Natural killer cell (primary cell): Measurements from ENCODE around the gene OSBPL6. TPM values are rescaled to one million over a fixed set of nuclear protein-coding genes. Genes with fewer than 3 reads are reported as not detected.

Source experiments
- ATAC-seq, 3 donors: fragments of 150-1000 bp in 2 of 3; fragments of 200-7000 bp in 1 of 3; cut with Tn5 transposase; 1 replicate in 1 of 3; 2 replicates in 2 of 3; pipeline ENCODE4 v1.10.0; 2021; ENCODE audit warnings: mild to moderate bottlenecking in 2 of 3, moderate library complexity in 2 of 3
- DNase-seq, 2 donors: peaks; one replicate each; pipeline versions ENCODE4 v3.0.0 to v3.0.0-alpha.2; 2013 to 2021; ENCODE audit warnings: mixed read lengths in 1 of 2
- H3K27ac ChIP-seq: one replicate; pipeline ENCODE4 v1.5.1; 2013; ENCODE audit warnings: mild to moderate bottlenecking, low read length
- H3K27me3 ChIP-seq: one replicate; pipeline ENCODE4 v1.6.1; 2013; ENCODE audit warnings: low read length; ENCODE audit not compliant: control insufficient read depth, insufficient read depth
- H3K36me3 ChIP-seq: one replicate; pipeline ENCODE4 v1.6.1; 2013; ENCODE audit warnings: low read length; ENCODE audit not compliant: control insufficient read depth, insufficient read depth
- H3K4me1 ChIP-seq: one replicate; pipeline ENCODE4 v1.6.1; 2013; ENCODE audit warnings: low read length; ENCODE audit not compliant: control insufficient read depth, insufficient read depth
- H3K4me3 ChIP-seq: one replicate; pipeline ENCODE4 v1.5.1; 2013; ENCODE audit warnings: low read length
- H3K9me3 ChIP-seq: one replicate; pipeline ENCODE4 v1.6.1; 2013; ENCODE audit warnings: low read length; ENCODE audit not compliant: control insufficient read depth, insufficient read depth
- H3K27ac Mint-ChIP-seq, 2 donors: one replicate each; pipeline ENCODE4 v1.8.0; 2022; ENCODE audit warnings: mild to moderate bottlenecking in 2 of 2, mixed read lengths in 2 of 2, moderate library complexity in 1 of 2
- H3K27me3 Mint-ChIP-seq, 2 donors: one replicate each; pipeline ENCODE4 v1.8.0; 2022; ENCODE audit warnings: low read depth in 2 of 2, mixed read lengths in 2 of 2
- H3K36me3 Mint-ChIP-seq: one replicate; pipeline ENCODE4 v1.8.0; 2022; ENCODE audit warnings: mixed read lengths
- H3K4me1 Mint-ChIP-seq, 2 donors: one replicate each; pipeline ENCODE4 v1.8.0; 2022; ENCODE audit warnings: mixed read lengths in 2 of 2
- H3K4me3 Mint-ChIP-seq: one replicate; pipeline ENCODE4 v1.8.0; 2022; ENCODE audit warnings: mild to moderate bottlenecking, moderate library complexity, mixed read lengths
- H3K9me3 Mint-ChIP-seq, 2 donors: one replicate each; pipeline ENCODE4 v1.8.0; 2022; ENCODE audit warnings: mixed read lengths in 2 of 2
- WGBS: methylation state at CpG from one replicate; pipeline ENCODE4 v1.1.7; 2013; ENCODE audit warnings: missing lambda C conversion rate; ENCODE audit not compliant: insufficient coverage; 5-methylcytosine and 5-hydroxymethylcytosine counted together
- intact Hi-C: fragments of 100-400 bp; cut with micrococcal nuclease; formaldehyde crosslinking; loops from one replicate; pipeline ENCODE4 v1.14.2; 2022
- total RNA-seq, 4 donors: library from RNA; stranded (reverse); fragments of 120-200 nt in 1 of 4; gene quantifications; one replicate each; pipeline versions ENCODE4 v1.2.3 to v1.2.4, GENCODE V29; 2013 to 2022
- TF ChIP-seq, protein P1 (sequence below): fragments of 200-600 bp; IDR thresholded peaks from one replicate; pipeline ENCODE4 v1.8.0; 2022; ENCODE audit warnings: antibody characterized with exemption

Gene OSBPL6
- total RNA-seq, 3 donors from 2014 or later (not counting 1 experiment from before 2014, with no cell fraction given): not detected

GRCh38 chr2:178267660-178268059 is 73.3 kb downstream of the OSBPL6 start:
- H3K27me3 Mint-ChIP-seq: peaks cover 4 to 7% of the 10 kb centered on the region in 2 donors
- H3K36me3 Mint-ChIP-seq: no peaks in the 10 kb centered on the region
- Histone ChIP-seq H3K36me3 (no peaks in the 10 kb centered on the region), H3K4me1 (no peaks in the 10 kb centered on the region), H3K27me3 (no peaks in the 10 kb centered on the region), H3K9me3 (no peaks in the 10 kb centered on the region), H3K4me3 (no peak overlapping the region), H3K27ac (no peak overlapping the region)
- TF ChIP-seq, protein P1, sequence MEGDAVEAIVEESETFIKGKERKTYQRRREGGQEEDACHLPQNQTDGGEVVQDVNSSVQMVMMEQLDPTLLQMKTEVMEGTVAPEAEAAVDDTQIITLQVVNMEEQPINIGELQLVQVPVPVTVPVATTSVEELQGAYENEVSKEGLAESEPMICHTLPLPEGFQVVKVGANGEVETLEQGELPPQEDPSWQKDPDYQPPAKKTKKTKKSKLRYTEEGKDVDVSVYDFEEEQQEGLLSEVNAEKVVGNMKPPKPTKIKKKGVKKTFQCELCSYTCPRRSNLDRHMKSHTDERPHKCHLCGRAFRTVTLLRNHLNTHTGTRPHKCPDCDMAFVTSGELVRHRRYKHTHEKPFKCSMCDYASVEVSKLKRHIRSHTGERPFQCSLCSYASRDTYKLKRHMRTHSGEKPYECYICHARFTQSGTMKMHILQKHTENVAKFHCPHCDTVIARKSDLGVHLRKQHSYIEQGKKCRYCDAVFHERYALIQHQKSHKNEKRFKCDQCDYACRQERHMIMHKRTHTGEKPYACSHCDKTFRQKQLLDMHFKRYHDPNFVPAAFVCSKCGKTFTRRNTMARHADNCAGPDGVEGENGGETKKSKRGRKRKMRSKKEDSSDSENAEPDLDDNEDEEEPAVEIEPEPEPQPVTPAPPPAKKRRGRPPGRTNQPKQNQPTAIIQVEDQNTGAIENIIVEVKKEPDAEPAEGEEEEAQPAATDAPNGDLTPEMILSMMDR: no peak
- DNase-seq (no peak), ATAC-seq (no peak)
- H3K27ac Mint-ChIP-seq: no peak overlapping the region
- no peaks in the 10 kb centered on the region for H3K4me1 Mint-ChIP-seq
- intact Hi-C loops: no loop called here
- no peak overlapping the region for H3K4me3 Mint-ChIP-seq
- no peaks in the 10 kb centered on the region for H3K9me3 Mint-ChIP-seq
- WGBS: 67% methylated on average over 1 of the region's 2 CpGs

- Mint-ChIP-seq H3K4me1 (no peaks in the 10 kb centered on the region), H3K27ac (no peak overlapping the region), H3K4me3 (no peak overlapping the region), H3K9me3 (no peaks in the 10 kb centered on the region), H3K27me3 (peaks cover 7% of the 10 kb centered on the region in 2 donors), H3K36me3 (no peaks in the 10 kb centered on the region)
- Histone ChIP-seq H3K9me3 (no peaks in the 10 kb centered on the region), H3K4me3 (no peak overlapping the region), H3K27me3 (no peaks in the 10 kb centered on the region), H3K36me3 (no peaks in the 10 kb centered on the region), H3K27ac (no peak overlapping the region), H3K4me1 (no peaks in the 10 kb centered on the region)
- no peak for DNase-seq
- ATAC-seq: no peak
- TF ChIP-seq, protein P1: no peak
- intact Hi-C loops: no loop called here
Measured at GRCh38 chr2:178268435-178268834, 74.1 kb downstream of the OSBPL6 start.

- TF ChIP-seq, protein P1: no peak
- Mint-ChIP-seq H3K36me3 (no peaks in the 10 kb centered on the region), H3K4me3 (no peak overlapping the region), H3K27me3 (peaks cover 7 to 10% of the 10 kb centered on the region in 2 donors), H3K4me1 (no peaks in the 10 kb centered on the region), H3K9me3 (no peaks in the 10 kb centered on the region), H3K27ac (no peak overlapping the region)
- no peaks in the 10 kb centered on the region for H3K9me3 ChIP-seq
- intact Hi-C loops: no loop called here
- ATAC-seq (no peak), DNase-seq (no peak)
- no peak overlapping the region for H3K27ac ChIP-seq
- WGBS: 91% methylated on average over 5 of the region's 5 CpGs
- no peaks in the 10 kb centered on the region for H3K4me1 ChIP-seq
- H3K36me3 ChIP-seq: no peaks in the 10 kb centered on the region
- H3K27me3 ChIP-seq: no peaks in the 10 kb centered on the region
- no peak overlapping the region for H3K4me3 ChIP-seq
Measured at GRCh38 chr2:178269438-178270224, 75.3 kb downstream of the OSBPL6 start.

- 95% methylated on average over 5 of the region's 5 CpGs for WGBS
Measured at GRCh38 chr2:178270338-178270737, 76.0 kb downstream of the OSBPL6 start.

More at GRCh38 chr2:178270338-178270737, 76.0 kb downstream of the OSBPL6 start:
- H3K4me3 Mint-ChIP-seq: no peak overlapping the region
- Histone ChIP-seq H3K9me3 (no peaks in the 10 kb centered on the region), H3K4me1 (no peaks in the 10 kb centered on the region), H3K4me3 (no peak overlapping the region), H3K27ac (no peak overlapping the region), H3K36me3 (no peaks in the 10 kb centered on the region), H3K27me3 (no peaks in the 10 kb centered on the region)
- H3K9me3 Mint-ChIP-seq: no peaks in the 10 kb centered on the region
- TF ChIP-seq, protein P1: no peak
- ATAC-seq: no peak
- H3K36me3 Mint-ChIP-seq: no peaks in the 10 kb centered on the region
- intact Hi-C loops: no loop called here
- H3K4me1 Mint-ChIP-seq: no peaks in the 10 kb centered on the region
- peaks cover 9 to 14% of the 10 kb centered on the region in 2 donors for H3K27me3 Mint-ChIP-seq
- DNase-seq: no peak
- no peak overlapping the region for H3K27ac Mint-ChIP-seq
